Thoracic aorta (tissue), 2 donors: ENCODE results near the gene LIPE. TPM values are rescaled to one million over a fixed set of nuclear protein-coding genes. Genes with fewer than 3 reads are reported as not detected.

Source experiments
- ATAC-seq: fragments of 150-250 bp; one replicate; pipeline ENCODE4 v1.8.0; 2017; ENCODE audit warnings: low read depth; ENCODE audit not compliant: insufficient number of reproducible peaks, low FRiP score
- DNase-seq: peaks from one replicate; pipeline ENCODE4 v3.0.0-alpha.2; 2020; ENCODE audit warnings: low spot score
- H3K27ac ChIP-seq, 2 donors: fragments of 200-600 bp; sonication (generic); 1 replicate in 1 of 2; 2 replicates in 1 of 2; pipeline ENCODE4 v1.5.1; 2016; ENCODE audit warnings: mild to moderate bottlenecking in 2 of 2, moderate library complexity in 2 of 2
- H3K27me3 ChIP-seq: fragments of 200-600 bp; sonication (generic); replicated peaks from 2 replicates; pipeline ENCODE4 v1.6.0; 2016; ENCODE audit warnings: mild to moderate bottlenecking; ENCODE audit not compliant: insufficient read depth
- H3K36me3 ChIP-seq: fragments of 200-600 bp; sonication (generic); one replicate; pipeline ENCODE4 v1.5.1; 2016
- H3K4me1 ChIP-seq, 2 donors: fragments of 200-600 bp; sonication (generic); 1 replicate in 1 of 2; 2 replicates in 1 of 2; pipeline versions ENCODE4 v1.5.1 to v1.6.0; 2016; ENCODE audit warnings: low read depth in 2 of 2, mild to moderate bottlenecking in 1 of 2; ENCODE audit not compliant: control insufficient read depth in 1 of 2
- H3K4me3 ChIP-seq: fragments of 200-600 bp; sonication (generic); 2 replicates; pipeline ENCODE4 v1.5.1; 2016; ENCODE audit warnings: mild to moderate bottlenecking
- H3K9me3 ChIP-seq: fragments of 200-600 bp; sonication (generic); 2 replicates; pipeline ENCODE4 v1.5.1; 2016
- CTCF ChIP-seq: fragments of 200-600 bp; sonication (generic); IDR thresholded peaks from one replicate; pipeline ENCODE4 v1.5.1; 2019; ENCODE audit warnings: antibody characterized with exemption
- total RNA-seq, 2 donors: library from RNA; depleted of rRNA; stranded (reverse); fragments of >200 nt; gene quantifications; one replicate each; pipeline versions ENCODE4 v1.1.0 to v1.2.3, GENCODE V29; 2016

Gene LIPE
- total RNA-seq, 2 donors from 2014 or later = 4.5 to 7.3 TPM

GRCh38 chr19:42421591-42422031, 5.6 kb downstream of the LIPE start:
- no peak for TF ChIP-seq CTCF
- Histone ChIP-seq H3K36me3 (no peaks in the 10 kb centered on the region), H3K27me3 (no peaks in the 10 kb centered on the region), H3K4me1 (peaks cover 9 to 17% of the 10 kb centered on the region in 2 donors), H3K27ac (no peak overlapping the region), H3K4me3 (no peak overlapping the region), H3K9me3 (no peaks in the 10 kb centered on the region)
- ATAC-seq = no peak
- no peak for DNase-seq

DNA sequence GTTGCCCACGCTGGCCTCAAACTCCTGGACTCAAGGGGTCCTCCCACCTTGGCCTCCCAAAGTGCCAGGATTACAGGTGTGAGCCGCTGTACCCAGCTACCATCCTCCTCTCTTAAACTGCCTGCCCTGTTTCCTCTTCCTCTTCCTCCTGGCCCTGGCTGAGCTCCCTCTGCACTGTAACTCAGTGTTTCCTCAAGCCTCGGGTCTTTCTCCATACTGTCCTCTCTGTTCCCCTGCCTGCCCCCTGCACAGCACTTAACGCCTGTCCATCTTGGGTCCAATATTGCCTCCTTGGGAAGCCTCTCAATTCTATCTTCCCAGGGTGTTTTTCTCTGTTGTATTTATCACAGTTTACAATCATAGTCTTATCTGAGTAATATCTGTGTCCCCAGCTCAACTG, 6.1 kb downstream of the LIPE start:
- Histone ChIP-seq H3K4me1 (peaks cover 9 to 17% of the 10 kb centered on the region in 2 donors), H3K4me3 (no peak overlapping the region), H3K27me3 (no peaks in the 10 kb centered on the region), H3K36me3 (no peaks in the 10 kb centered on the region), H3K9me3 (no peaks in the 10 kb centered on the region), H3K27ac (no peak overlapping the region)
- DNase-seq = no peak
- no peak for TF ChIP-seq CTCF
- no peak for ATAC-seq

- no peaks in the 10 kb centered on the region for H3K27me3 ChIP-seq
- no peak overlapping the region for H3K4me3 ChIP-seq
- no peaks in the 10 kb centered on the region for H3K9me3 ChIP-seq
- ATAC-seq = no peak
- DNase-seq = no peak
- H3K36me3 ChIP-seq = no peaks in the 10 kb centered on the region
- TF ChIP-seq CTCF = peak; percentile 28
- no peak overlapping the region for H3K27ac ChIP-seq
- H3K4me1 ChIP-seq = peaks cover 9 to 17% of the 10 kb centered on the region in 2 donors
Measured at GRCh38 chr19:42420055-42420544, 7.1 kb downstream of the LIPE start.

GRCh38 chr19:42419309-42419708, 7.9 kb downstream of the LIPE start:
- H3K27me3 ChIP-seq = no peaks in the 10 kb centered on the region
- H3K36me3 ChIP-seq = no peaks in the 10 kb centered on the region
- TF ChIP-seq CTCF = no peak
- no peaks in the 10 kb centered on the region for H3K9me3 ChIP-seq
- ATAC-seq = no peak
- no peak overlapping the region for H3K27ac ChIP-seq
- H3K4me3 ChIP-seq = no peak overlapping the region
- H3K4me1 ChIP-seq = peaks cover 8 to 16% of the 10 kb centered on the region in 2 donors
- no peak for DNase-seq

GRCh38 chr19:42412661-42413076, 14.5 kb downstream of the LIPE start:
- no peak for DNase-seq
- Histone ChIP-seq H3K4me3 (no peak overlapping the region), H3K36me3 (no peaks in the 10 kb centered on the region), H3K9me3 (no peaks in the 10 kb centered on the region), H3K27me3 (no peaks in the 10 kb centered on the region), H3K27ac (no peak overlapping the region), H3K4me1 (no peaks in the 10 kb centered on the region)
- TF ChIP-seq CTCF = no peak
- ATAC-seq = no peak
